ENCODE data around the gene CFAP20. TPM values are rescaled to one million over a fixed set of nuclear protein-coding genes. Genes with fewer than 3 reads are reported as not detected.
"Not testable (repeated sequence)": the region's sequence is repeated elsewhere in the genome, so short reads cannot be mapped to it uniquely, and the experiment has no call there.

The CFAP20 gene
- total RNA-seq, 1 experiment from 2014 or later: 58.3 TPM

DNA sequence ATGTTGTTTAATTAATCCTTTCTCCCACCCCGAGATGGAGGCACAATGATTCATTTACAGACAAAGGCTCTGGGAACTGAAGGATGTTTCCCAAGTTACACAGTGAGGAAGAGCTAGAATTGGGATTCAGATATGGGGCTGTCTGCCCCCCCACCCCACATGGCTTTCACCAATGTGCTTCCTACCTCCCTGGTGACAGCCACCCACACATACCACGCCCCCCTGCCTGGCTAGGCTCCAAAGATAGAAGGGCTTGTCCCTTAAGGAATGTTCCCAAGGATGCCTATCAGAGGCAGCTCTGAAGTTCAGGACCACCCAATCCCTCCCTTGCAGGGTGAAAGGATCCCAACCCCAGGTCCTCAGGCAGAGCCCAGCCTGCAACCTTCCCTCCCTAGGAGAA is 32.9 kb downstream of the CFAP20 start:
- no peak overlapping the region for H2AFZ ChIP-seq (ENCODE audit: low read length)
- H3K27me3 ChIP-seq (ENCODE audit: low read length): no peaks in the 10 kb centered on the region
- no peak overlapping the region for H3K27ac ChIP-seq (ENCODE audit: low read length)
- DNase-seq (no peak), ATAC-seq (no peak)
- TF ChIP-seq EZH2 (IDR thresholded peaks at IDR 0.05; ENCODE audit: low read length, unreplicated experiment) (no peak), EZH2phosphoT487 (IDR thresholded peaks at IDR 0.05; ENCODE audit: borderline replicate concordance, low read length) (no peak)
- TF ChIP-seq, protein P1, sequence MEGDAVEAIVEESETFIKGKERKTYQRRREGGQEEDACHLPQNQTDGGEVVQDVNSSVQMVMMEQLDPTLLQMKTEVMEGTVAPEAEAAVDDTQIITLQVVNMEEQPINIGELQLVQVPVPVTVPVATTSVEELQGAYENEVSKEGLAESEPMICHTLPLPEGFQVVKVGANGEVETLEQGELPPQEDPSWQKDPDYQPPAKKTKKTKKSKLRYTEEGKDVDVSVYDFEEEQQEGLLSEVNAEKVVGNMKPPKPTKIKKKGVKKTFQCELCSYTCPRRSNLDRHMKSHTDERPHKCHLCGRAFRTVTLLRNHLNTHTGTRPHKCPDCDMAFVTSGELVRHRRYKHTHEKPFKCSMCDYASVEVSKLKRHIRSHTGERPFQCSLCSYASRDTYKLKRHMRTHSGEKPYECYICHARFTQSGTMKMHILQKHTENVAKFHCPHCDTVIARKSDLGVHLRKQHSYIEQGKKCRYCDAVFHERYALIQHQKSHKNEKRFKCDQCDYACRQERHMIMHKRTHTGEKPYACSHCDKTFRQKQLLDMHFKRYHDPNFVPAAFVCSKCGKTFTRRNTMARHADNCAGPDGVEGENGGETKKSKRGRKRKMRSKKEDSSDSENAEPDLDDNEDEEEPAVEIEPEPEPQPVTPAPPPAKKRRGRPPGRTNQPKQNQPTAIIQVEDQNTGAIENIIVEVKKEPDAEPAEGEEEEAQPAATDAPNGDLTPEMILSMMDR (conservative IDR thresholded peaks at IDR 0.05; ENCODE audit: low read depth, low read length): no peak
- H3K9ac ChIP-seq (ENCODE audit: low read length): no peak overlapping the region
- H3K9me2 ChIP-seq (replicated peaks; ENCODE audit: low read length): no peaks in the 10 kb centered on the region
- H3K36me3 ChIP-seq (ENCODE audit: low read depth, low read length): no peaks in the 10 kb centered on the region
- no peaks in the 10 kb centered on the region for H3K9me3 ChIP-seq (ENCODE audit: low read length)
- BruUV-seq (replicated peaks): no TSS peak
- CTCF ChIA-PET: no interaction called here
- intact Hi-C loops (cut with micrococcal nuclease): no loop called here
- no peaks in the 10 kb centered on the region for H3K79me2 ChIP-seq (ENCODE audit: low read length)
- H4K20me1 ChIP-seq (ENCODE audit: low read length): no peaks in the 10 kb centered on the region
- POLR2A ChIA-PET (ENCODE audit: unreplicated experiment): no interaction called here
- no peak overlapping the region for H3K4me2 ChIP-seq (ENCODE audit: low read length)
- H3K4me1 ChIP-seq (ENCODE audit: insufficient read depth, low read length): no peaks in the 10 kb centered on the region
- no peak overlapping the region for H3K4me3 ChIP-seq (ENCODE audit: low read length)
- no peaks in the 10 kb centered on the region for H3F3A ChIP-seq (ENCODE audit: low read length, unreplicated experiment)

DNA sequence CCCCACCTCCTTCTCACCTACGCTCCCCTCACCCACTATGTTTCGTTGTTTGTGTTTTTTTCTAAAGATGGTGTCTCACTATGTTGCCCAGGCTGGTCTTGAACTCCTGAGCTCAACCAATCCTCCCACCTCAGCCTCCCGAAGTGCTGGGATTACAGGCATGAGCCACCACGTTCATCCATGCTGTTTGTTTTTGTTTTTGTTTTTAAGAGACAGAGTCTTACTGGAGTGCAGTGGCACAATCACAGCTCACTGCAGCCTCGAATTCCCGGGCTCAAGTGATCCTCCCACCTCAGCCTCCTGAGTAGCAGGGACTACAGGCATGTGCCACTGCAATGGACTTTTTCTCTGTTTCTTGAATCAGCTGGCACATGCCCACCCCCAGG is 33.6 kb downstream of the CFAP20 start:
- H3K4me1 ChIP-seq (ENCODE audit: insufficient read depth, low read length); ATAC-seq; H4K20me1 ChIP-seq (ENCODE audit: low read length); H3K9me3 ChIP-seq (ENCODE audit: low read length); H3K9ac ChIP-seq (ENCODE audit: low read length); H3K79me2 ChIP-seq (ENCODE audit: low read length); H3K4me3 ChIP-seq (ENCODE audit: low read length); POLR2A ChIA-PET (ENCODE audit: unreplicated experiment); BruUV-seq (replicated peaks); H3K9me2 ChIP-seq (replicated peaks; ENCODE audit: low read length); DNase-seq; H3K36me3 ChIP-seq (ENCODE audit: low read depth, low read length); H3K4me2 ChIP-seq (ENCODE audit: low read length); H3K27ac ChIP-seq (ENCODE audit: low read length); intact Hi-C loops (cut with micrococcal nuclease); H3F3A ChIP-seq (ENCODE audit: low read length, unreplicated experiment); CTCF ChIA-PET; H3K27me3 ChIP-seq (ENCODE audit: low read length); H2AFZ ChIP-seq (ENCODE audit: low read length): not testable (repeated sequence)

DNA sequence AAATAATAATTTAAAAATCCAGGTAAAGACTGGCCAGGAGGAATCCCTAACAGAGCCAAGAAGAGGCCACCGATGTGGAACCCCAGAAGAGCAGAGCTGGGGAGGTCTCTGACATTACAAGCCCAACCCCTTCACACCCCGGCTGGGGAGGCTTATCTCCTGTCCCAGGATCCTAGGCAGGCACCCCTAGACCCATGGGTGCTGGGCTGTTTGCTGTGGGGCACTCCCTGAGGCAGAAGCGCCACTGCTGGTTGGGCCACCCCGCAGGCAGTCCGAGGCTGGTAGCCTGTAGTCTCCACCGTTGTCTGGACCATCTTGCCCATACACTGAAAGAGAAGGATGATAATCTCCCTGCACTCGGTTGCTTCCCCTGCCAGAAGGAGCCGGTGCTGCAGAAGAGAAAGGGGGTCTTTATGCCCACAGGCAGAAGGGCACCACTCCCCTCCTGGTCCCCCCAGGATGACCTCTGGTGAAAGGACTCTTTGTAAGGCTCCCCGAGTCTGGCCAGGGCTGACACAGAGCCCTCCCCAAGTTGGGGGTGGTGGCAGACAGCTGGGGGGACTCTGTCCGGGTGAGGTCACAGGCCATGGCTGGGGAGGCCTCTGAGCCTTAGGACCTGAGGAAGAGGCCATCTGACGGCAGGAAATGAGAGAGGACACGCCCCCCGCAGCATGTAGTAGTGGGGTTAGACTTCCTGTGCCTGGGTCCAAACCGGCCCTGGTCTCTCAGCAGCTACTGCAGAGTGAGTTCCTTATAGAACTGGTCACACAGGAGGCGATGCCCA is 34.2 kb downstream of the CFAP20 start:
- CTCF ChIA-PET: no interaction called here
- POLR2A ChIA-PET (ENCODE audit: unreplicated experiment): no interaction called here

More for the DNA sequence above, 34.2 kb downstream of the CFAP20 start:
- DNase-seq (no peak), ATAC-seq (no peak)
- Histone ChIP-seq H3K9me3 (ENCODE audit: low read length) (no peaks in the 10 kb centered on the region), H3K4me1 (ENCODE audit: insufficient read depth, low read length) (no peaks in the 10 kb centered on the region), H3K4me3 (ENCODE audit: low read length) (no peak overlapping the region), H3K79me2 (ENCODE audit: low read length) (no peaks in the 10 kb centered on the region), H3K9ac (ENCODE audit: low read length) (no peak overlapping the region), H3K27ac (ENCODE audit: low read length) (no peak overlapping the region), H3K9me2 (replicated peaks; ENCODE audit: low read length) (no peaks in the 10 kb centered on the region), H3K27me3 (ENCODE audit: low read length) (no peaks in the 10 kb centered on the region), H3K4me2 (ENCODE audit: low read length) (no peak overlapping the region), H3K36me3 (ENCODE audit: low read depth, low read length) (no peaks in the 10 kb centered on the region), H3F3A (ENCODE audit: low read length, unreplicated experiment) (no peaks in the 10 kb centered on the region), H4K20me1 (ENCODE audit: low read length) (no peaks in the 10 kb centered on the region), H2AFZ (ENCODE audit: low read length) (no peak overlapping the region)
- no peak for TF ChIP-seq EZH2 (IDR thresholded peaks at IDR 0.05; ENCODE audit: low read length, unreplicated experiment)
- TF ChIP-seq, protein P1 (conservative IDR thresholded peaks at IDR 0.05; ENCODE audit: low read depth, low read length): no peak
- TF ChIP-seq EZH2phosphoT487 (IDR thresholded peaks at IDR 0.05; ENCODE audit: borderline replicate concordance, low read length): no peak
- BruUV-seq (replicated peaks): no TSS peak
- intact Hi-C loops (cut with micrococcal nuclease): no loop called here
